NCI-H345 (cell line): Measurements from ENCODE around the gene TENT4B.
A peak's percentile ranks its signal among the peaks of the same experiment; 100 is the strongest.
"Not testable (repeated sequence)": the region's sequence is repeated elsewhere in the genome, so short reads cannot be mapped to it uniquely, and the experiment has no call there.

ENCODE experiments used
- DNase-seq: peaks from one replicate; lab custom pipeline; 2025; lab: John Stamatoyannopoulos, UW

The TENT4B gene

GRCh38 chr16:50152807-50153595 is at the start of gene TENT4B:
Gene TENT4B, plus strand, starts transcription at chr16:50153306. Its CDS starts 316 bp downstream, at chr16:50153622.
- peak; percentile 62 for DNase-seq

- no peak for DNase-seq
Measured at GRCh38 chr16:50103764-50104163, 49.3 kb upstream of the TENT4B start.

GRCh38 chr16:50114357-50115129 is 38.6 kb upstream of the TENT4B start:
- DNase-seq: no peak

GRCh38 chr16:50120711-50121110 is 32.4 kb upstream of the TENT4B start:
- DNase-seq: no peak

GRCh38 chr16:50121278-50121677 is 31.8 kb upstream of the TENT4B start:
- DNase-seq: no peak

- peak; percentile 2 for DNase-seq
Measured at GRCh38 chr16:50121721-50122445, 31.2 kb upstream of the TENT4B start.

- DNase-seq: no peak
Measured at GRCh38 chr16:50123417-50123816, 29.7 kb upstream of the TENT4B start.

- DNase-seq: no peak
Measured at GRCh38 chr16:50124769-50125168, 28.3 kb upstream of the TENT4B start.

- DNase-seq: no peak
Measured at GRCh38 chr16:50126183-50126582, 26.9 kb upstream of the TENT4B start.

GRCh38 chr16:50132571-50132970 is 20.5 kb upstream of the TENT4B start:
- not testable (repeated sequence) for DNase-seq

GRCh38 chr16:50133214-50133613 is 19.9 kb upstream of the TENT4B start:
- DNase-seq: no peak

- no peak for DNase-seq
Measured at GRCh38 chr16:50136399-50136798, 16.7 kb upstream of the TENT4B start.

- DNase-seq: no peak
Measured at GRCh38 chr16:50137268-50137667, 15.8 kb upstream of the TENT4B start.

GRCh38 chr16:50139580-50139979 is 13.5 kb upstream of the TENT4B start:
- DNase-seq: no peak

- no peak for DNase-seq
Measured at GRCh38 chr16:50144211-50144610, 8.9 kb upstream of the TENT4B start.

GRCh38 chr16:50146479-50147435 is 6.3 kb upstream of the TENT4B start:
- no peak for DNase-seq

GRCh38 chr16:50151322-50151721 is 1.8 kb upstream of the TENT4B start:
- DNase-seq: no peak

GRCh38 chr16:50151756-50152155 is 1.4 kb upstream of the TENT4B start:
- DNase-seq: no peak

GRCh38 chr16:50152351-50152806 is 727 bp upstream of the TENT4B start:
- no peak for DNase-seq

- DNase-seq: no peak
Measured at GRCh38 chr16:50153596-50154419, 702 bp downstream of the TENT4B start.
